ENCODE measurements around the gene SPSB4.

SPSB4 gene

DNA sequence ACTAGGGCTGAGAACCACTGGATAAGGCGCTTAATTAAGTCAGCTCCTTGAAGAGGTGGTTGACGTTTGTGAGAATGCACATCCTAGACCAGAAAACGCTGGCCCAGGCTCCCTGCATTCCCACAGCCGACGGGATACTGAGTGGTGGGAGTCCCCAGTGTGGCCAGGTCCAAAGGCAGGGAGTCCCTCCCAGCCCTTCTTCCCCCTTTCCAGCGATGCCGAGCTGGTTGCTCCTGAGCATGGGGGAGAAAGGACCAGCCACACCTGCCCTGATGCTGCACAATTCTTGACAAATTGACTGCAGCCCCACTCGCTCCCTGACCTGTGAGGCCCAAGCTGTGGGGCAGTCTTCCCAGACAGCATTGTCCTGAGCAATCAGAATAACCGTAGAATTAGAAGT lies 101.0 kb downstream of the SPSB4 start:
- DNase-seq (ENCODE audit: low read depth, low spot score), result no peak

DNA sequence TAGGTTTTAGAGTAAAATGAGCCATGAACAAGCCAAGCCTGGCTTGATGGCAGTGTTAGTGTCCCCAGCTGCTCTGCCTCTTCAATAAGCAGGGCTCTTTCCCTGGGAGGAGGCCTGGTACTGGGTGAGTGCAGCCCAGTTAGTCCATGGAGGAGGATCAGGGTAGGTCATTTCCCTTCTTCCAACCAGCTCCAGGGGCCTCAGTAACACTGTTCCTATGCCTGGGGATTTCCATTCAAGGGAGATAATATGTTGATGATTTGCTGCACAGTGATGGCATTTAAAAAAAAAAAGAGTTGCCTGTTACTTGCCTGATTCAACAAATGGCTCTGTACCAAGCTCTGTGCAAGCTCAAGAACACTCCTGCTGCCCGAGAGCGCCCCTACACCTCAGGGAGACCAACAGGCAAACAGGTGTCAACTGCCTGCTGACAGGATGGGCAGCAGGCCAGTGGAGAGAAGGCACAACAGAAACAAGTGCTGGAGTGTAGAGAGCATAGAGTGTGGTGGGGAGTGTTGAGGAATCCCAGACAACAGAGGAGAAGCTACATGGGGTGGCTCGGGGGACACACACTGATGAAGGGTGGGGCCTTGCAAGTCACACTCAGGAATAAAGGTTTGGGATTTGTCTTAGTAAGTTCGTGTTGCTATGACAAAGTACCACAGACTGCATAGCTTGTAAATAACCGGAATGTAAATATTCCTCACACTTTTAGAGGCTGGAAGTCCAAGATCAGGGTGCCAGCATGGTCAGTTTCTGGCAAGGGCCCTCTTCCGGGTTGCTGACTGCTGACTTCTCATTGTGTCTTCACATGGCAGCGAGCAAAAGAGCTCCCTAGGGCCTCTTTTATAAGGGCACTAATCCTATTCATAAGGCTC lies 101.9 kb downstream of the SPSB4 start:
- no peak for DNase-seq (ENCODE audit: low read depth, low spot score)

DNA sequence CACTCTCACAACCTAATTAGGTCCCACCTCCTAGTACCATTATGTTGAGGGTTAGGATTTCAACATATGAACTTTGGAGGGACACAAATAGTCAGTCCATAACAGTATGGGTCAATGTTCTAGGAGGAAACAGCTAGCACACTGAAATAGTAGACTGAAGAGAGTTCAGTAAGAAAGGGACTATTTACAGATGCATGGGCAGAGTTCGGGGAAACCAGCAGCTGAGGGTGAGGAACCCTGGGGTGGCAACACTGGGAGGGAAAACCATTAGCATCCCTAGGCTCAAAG lies 102.5 kb downstream of the SPSB4 start:
- no peak for DNase-seq (ENCODE audit: low read depth, low spot score)

DNA sequence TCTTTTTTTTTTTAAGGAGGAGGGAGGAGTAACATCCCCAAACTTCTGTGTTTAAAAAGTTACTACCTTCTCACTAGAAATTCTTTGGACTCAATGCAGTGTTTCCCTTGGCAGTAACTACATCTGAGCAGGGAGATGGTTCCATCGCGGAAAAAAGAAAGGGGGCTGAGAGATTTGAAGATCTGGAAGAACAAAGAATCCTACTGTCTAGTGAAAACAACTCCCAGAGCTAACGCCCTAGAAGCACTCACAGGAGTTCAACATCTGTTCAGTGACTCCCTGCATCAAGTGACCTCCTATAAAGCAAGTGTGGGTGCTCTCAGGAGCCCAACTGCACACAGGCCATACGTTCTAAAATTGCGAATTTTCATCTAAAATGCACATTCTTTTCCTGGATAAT lies 113.7 kb downstream of the SPSB4 start:
- DNase-seq (ENCODE audit: low read depth, low spot score), result no peak

DNA sequence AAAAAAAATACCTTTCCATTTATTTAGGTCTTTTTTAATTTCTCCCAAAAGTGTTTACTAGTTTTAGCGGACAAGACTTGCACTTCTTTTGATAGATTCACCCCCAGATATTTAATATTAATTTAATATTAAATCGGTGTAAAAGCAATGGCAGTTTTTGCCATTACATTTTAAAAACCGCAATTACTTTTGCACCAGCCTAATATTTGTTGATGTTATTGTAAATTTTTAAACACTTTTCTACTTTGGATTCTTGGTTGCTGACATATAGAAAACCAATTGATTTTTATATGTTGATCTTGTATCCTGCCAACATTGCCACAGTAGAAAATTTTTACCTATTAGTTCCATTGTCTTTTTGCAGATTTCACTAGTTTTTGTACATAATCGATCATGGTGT lies 116.5 kb downstream of the SPSB4 start:
- no peak for DNase-seq (ENCODE audit: low read depth, low spot score)

DNA sequence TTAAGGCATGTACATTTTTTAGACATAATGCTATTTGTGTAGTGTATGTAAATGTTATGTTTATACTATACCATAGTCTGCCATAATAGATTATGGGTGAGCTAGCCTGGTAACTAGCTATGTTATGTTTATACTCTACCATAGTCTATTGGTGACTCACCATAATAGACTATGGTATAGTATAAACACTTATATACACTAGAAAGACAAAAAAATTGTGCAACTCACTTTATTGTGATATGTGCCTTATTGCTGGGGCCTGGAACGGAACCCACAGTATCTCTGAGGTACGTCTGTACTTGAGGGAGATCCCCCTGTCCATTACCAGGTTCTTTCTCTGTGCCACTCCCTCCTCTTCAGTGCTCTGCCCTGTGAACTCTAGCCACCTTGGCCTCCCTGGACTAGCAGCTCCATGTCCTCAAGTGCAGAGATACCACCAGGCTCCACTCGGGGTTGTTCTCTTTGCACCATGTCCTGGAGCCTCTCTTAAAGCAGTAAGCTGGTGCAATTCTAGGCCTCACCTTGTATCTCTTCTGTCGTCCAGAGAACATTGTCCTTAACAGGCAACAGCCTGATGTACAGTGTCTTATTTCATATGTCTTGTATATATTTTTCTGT lies 119.6 kb downstream of the SPSB4 start:
- no peak for DNase-seq (ENCODE audit: low read depth, low spot score)

DNA sequence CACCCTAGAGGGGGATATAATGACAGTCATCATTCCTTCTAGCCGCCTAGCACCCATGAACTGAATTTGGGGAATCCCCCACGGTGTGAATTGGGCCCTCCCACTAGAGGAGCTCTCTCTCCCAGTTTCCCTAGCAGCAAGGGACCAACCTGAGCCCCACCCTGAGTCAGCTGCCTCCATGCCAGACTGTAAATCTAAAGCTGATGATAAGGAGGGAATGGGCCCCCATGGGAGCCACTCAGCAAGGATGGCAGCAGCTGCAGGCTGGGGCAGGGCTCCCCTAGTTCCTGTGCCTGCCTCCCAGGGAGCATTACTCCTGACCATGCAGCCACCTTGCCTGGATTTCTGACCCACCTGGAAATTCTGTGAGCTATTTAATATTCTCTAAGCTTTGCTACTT lies 123.5 kb downstream of the SPSB4 start:
- no peak for DNase-seq (ENCODE audit: low read depth, low spot score)

DNA sequence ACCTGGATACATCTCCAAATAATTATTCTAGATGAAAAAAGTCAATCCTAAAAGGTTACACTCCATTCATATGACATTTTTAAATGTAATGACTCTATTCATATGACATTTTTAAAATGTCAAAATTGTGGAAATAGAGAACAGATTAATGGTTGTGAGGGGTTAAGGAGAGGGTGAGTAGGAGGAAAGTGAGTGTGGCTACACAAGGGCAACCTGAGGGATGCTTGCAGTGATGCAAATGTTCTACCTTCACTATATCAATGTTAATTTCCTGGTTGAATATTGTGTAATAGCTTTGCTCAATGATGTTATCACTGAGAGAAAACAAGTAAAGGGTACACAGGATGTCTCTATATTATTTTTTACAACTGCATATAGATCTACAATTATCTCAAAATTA lies 125.6 kb downstream of the SPSB4 start:
- DNase-seq (ENCODE audit: low read depth, low spot score), result no peak

DNA sequence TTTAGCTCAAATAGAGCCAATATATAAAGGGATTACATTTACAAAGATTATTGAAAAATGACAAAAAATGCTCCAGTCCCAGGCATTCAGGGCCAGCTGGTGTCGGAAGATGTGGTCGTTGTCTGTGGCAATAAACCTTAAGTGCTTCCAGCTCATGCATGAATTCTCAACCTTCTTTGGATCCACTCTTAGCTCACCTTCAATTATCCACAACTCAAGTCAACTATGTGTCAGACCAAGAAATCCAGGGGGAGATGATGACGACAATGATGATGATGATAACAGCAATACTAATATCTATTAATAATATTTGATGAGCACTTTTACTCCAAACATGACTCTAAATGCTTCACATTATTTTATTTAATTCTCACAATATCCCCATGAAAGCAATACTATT lies 126.9 kb downstream of the SPSB4 start:
- no peak for DNase-seq (ENCODE audit: low read depth, low spot score)

DNA sequence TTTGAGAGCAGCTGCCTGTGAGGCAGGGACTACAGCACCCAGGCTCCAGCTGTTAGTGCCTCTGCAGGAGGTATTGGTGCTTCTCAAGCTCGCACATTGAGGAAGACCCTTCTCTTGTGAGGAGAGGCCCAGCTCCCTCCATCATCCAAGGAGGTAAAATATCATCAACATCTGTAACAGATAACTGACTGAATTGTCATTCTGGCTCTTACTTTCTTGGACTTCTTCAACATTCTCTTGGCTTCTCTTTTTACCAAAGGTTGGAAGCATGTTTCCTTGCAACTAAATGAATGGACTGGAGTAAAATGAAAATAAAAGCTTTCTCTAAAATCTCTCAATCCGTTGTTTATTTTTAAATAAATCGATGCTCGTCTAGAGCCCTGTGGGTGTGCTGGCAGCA lies 127.4 kb downstream of the SPSB4 start:
- DNase-seq (ENCODE audit: low read depth, low spot score), result no peak

DNA sequence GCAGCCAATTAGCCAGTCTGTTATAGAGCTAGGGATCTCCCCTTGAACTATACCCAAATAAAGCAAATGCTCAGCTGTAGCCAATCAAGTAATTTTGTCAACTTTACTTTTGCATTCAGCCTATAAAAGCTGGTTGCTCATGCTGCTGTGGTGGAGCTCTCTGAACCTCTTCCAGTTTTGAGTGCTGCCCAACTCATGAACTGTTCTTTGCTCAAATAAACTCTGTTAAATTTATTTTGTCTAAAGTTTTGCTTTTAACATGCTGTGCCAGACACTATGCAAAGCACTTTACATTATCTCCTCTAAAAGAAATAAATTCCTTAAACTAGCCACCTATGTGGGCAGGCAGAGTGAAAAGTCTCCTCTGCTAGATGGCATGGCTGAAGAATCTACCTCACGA lies 128.8 kb downstream of the SPSB4 start:
- no peak for DNase-seq (ENCODE audit: low read depth, low spot score)

DNA sequence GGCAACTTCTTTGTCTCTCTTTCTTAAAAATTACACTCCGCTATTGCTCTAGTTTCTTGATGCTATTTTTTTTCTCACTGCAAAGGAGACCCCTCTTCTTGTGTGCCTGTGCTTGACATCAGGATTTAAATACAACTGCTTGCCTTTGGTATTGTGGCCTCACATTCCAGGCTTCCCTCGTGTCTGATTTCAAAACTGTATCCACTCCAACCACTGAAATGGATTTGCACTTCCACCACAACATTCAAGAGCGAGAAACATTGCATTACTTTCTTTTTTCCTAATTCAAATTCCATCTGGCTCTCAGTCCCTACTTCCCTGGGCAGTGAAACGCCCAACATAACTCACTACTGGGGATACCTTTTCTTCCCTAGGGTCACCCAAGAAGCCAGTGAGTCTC lies 130.0 kb downstream of the SPSB4 start:
- no peak for DNase-seq (ENCODE audit: low read depth, low spot score)

DNA sequence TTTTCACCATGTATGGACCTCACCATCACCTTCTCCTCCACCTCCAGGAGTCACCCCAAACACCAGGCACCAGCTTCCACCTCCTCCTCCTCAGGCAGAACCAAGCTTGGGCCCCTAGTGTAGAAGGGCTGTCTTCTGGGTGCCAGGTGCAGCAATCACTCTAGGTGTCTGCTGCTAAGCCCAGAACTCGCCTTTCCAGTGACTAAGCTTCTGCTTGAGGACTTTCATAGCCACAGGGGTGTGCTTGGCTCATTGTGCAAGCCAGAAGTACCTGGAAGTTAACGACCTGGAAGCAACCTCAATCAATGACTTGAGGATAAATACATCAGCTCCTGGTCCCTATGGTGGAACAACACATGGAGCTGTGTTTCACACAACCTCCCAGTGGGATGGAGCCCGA lies 130.7 kb downstream of the SPSB4 start:
- no peak for DNase-seq (ENCODE audit: low read depth, low spot score)

DNA sequence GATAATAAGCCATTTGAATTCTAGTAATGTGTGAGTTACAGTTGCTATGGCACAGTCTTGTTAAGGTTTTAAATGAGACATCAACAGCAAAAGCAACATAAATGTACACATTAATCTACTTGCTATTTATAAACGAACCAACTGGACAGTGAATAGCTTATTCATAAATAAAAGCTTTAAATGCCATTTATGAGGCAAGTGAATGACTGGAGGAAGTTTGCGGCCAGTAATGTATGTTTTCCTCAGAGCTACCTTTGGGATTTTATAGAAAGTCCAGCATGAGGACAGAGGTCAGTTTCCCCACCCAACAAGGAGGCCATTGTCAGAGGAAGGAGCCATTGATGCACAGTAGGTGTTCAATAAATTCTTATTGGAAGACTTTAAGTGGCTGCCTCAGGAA lies 132.5 kb downstream of the SPSB4 start:
- DNase-seq (ENCODE audit: low read depth, low spot score), result no peak

DNA sequence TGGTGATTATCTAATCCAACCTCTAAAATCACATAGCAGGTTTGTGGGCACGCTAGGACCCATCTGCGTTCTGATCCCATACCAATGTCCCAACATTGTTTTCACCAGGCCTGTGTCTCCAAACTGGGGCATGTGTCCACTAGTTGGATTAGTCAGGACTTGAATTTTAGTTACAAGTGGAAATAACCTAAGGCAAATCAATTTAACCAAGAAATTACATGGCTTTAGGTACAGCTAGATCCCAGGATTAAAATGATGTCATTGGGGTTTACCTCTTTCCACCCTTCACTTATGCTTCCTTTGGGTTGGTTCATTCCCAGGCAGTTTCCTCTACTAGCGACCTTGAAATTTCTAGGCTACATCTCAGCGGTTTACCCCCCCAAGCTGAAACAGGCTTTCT lies 133.3 kb downstream of the SPSB4 start:
- DNase-seq (ENCODE audit: low read depth, low spot score), result no peak

DNA sequence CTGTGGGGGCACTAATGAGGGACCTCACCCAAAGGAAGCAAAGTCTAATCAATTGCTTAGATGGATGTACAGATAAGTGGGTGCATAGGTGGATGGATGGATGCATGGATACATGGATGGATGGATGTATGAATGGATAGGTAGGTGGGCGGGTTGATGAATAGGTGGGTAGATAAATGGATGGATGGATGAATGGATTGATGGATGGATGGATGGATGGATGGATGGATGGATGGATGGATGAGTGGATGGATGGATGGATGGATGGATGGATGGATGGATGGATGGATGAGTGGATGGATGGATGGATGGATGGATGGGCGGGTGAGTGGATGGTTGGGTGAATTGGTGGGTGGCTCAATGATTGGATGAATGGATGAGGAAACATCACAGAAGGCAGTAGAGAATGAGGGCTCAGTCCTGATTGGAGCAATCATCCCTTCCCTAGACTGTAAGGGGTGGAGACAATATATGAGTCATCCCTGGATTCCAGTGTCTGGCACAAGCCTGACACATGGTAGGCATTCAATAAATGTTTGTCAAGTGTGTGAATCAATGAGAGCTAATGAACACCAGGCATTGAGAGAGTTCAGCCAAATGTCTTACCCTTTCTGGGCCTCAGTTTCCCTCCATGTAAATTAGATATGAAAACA lies 140.1 kb downstream of the SPSB4 start:
- DNase-seq (ENCODE audit: low read depth, low spot score), result no peak

DNA sequence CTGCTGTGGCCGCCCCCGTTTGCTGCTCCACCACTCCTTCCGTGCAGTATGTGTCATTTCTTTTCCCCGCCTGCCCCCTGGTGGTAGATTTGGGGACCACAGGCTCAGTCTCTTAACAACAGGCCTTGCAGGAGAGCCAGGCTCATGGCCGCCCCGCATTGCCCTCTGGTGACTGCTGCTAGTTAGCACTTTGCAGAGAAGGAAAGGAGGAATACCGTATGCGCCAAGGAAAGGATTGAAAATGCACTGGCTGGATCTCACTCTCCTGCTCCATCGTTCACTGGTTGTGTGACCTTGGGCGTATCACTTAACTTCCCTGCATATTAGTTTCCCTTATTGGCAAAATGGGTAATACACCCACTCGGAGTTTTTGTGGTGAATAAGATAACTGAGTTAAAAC lies 141.2 kb downstream of the SPSB4 start:
- DNase-seq (ENCODE audit: low read depth, low spot score), result peak; percentile 57

DNA sequence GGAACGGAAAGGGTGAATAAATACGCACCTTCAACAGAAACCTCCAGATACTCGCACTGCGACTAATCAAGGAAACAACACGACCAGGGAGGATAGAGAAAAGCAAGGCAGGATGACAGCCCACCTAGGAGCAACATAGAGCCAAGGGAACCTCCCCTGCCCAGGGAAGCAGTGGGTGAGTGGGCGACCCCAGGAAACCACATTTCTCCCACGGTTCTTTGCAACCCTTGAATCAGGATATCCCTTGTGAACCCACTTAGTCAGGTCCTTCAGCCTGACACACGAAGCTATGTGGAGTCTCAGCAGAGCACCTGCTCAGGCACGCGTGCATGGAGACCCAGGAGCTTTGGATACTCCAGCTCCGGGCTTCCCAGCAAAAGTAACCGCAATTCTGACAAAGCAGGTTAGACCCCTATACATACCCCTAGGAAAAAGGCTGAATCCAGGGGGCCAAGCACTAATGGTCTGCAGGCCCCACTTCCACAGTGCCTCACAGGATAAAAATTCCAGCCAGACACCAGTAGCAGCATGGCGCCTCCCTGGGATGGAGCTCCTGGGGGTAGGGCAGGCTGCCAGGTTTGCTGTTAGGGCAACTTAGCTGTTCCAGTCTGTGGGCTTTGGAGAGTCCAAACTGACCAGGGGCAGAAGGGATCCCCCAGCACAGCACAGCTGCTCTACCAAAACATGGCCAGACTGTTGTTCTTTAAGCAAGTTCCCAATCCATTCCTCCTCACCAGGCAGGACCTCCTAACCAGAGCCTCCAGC lies 142.1 kb downstream of the SPSB4 start:
- no peak for DNase-seq (ENCODE audit: low read depth, low spot score)
